Nucleus accumbens (tissue), 56 donors: ENCODE measurements around the gene ABCA7.
"Not testable (repeated sequence)": the region's sequence is repeated elsewhere in the genome, so short reads cannot be mapped to it uniquely, and the experiment has no call there.

Source experiments
- DNase-seq, 56 donors: peaks; one replicate each; lab custom pipeline; 2025; lab: John Stamatoyannopoulos, UW

ABCA7 gene

GRCh38 chr19:1110809-1111640 is 71.1 kb downstream of the ABCA7 start:
- DNase-seq = no peak

GRCh38 chr19:1111641-1112267 is 71.8 kb downstream of the ABCA7 start:
- DNase-seq = no peak

GRCh38 chr19:1112268-1113029 is 72.5 kb downstream of the ABCA7 start:
- no peak for DNase-seq

GRCh38 chr19:1113030-1113985 is 73.4 kb downstream of the ABCA7 start:
- DNase-seq = peak in 55 of 56 donors; percentile 38 to 96 (median 88)

- no peak for DNase-seq
Observed at GRCh38 chr19:1113986-1114483, 74.1 kb downstream of the ABCA7 start.

GRCh38 chr19:1114728-1115127 is 74.8 kb downstream of the ABCA7 start:
- not testable (repeated sequence) for DNase-seq
